ENCODE measurements around the gene KIF13A. TPM values are rescaled to one million over a fixed set of nuclear protein-coding genes. Genes with fewer than 3 reads are reported as not detected.
"Not testable (repeated sequence)": the region's sequence is repeated elsewhere in the genome, so short reads cannot be mapped to it uniquely, and the experiment has no call there.

KIF13A gene
- total RNA-seq, 4 donors from 2014 or later: 39.6 to 51.6 (median 43.2) TPM

DNA sequence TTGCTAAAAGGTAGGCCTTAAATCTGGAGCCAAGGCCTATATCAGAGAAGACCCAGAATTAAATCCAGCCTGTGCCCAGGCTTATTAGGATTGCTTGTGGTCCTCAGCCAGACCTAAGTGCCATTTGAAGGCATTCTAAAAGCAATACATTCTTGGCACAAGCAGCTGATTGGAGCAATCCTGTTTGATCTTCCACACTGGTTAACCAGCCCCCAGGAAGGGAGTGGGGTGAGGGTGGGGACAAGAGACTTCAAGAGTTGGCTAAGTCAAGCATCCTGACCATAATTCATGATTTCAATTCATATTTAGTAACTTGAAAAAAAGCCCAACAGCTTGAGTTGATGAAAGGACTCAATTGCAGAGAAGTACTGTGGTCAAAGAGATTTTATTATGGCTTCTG lies 128.9 kb downstream of the KIF13A start:
- TF ChIP-seq, protein P1, sequence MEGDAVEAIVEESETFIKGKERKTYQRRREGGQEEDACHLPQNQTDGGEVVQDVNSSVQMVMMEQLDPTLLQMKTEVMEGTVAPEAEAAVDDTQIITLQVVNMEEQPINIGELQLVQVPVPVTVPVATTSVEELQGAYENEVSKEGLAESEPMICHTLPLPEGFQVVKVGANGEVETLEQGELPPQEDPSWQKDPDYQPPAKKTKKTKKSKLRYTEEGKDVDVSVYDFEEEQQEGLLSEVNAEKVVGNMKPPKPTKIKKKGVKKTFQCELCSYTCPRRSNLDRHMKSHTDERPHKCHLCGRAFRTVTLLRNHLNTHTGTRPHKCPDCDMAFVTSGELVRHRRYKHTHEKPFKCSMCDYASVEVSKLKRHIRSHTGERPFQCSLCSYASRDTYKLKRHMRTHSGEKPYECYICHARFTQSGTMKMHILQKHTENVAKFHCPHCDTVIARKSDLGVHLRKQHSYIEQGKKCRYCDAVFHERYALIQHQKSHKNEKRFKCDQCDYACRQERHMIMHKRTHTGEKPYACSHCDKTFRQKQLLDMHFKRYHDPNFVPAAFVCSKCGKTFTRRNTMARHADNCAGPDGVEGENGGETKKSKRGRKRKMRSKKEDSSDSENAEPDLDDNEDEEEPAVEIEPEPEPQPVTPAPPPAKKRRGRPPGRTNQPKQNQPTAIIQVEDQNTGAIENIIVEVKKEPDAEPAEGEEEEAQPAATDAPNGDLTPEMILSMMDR (IDR thresholded peaks at IDR 0.05): no peak
- no peak for TF ChIP-seq POLR2A (IDR thresholded peaks at IDR 0.05)
- Histone ChIP-seq H3K27me3 (no peaks in the 10 kb centered on the region), H3K4me1 (no peaks in the 10 kb centered on the region), H3K27ac (no peak overlapping the region), H3K9me3 (no peaks in the 10 kb centered on the region), H3K36me3 (peaks cover 0 to 3% (median 0%) of the 10 kb centered on the region in 3 donors), H3K4me3 (no peak overlapping the region)
- DNase-seq: no peak

DNA sequence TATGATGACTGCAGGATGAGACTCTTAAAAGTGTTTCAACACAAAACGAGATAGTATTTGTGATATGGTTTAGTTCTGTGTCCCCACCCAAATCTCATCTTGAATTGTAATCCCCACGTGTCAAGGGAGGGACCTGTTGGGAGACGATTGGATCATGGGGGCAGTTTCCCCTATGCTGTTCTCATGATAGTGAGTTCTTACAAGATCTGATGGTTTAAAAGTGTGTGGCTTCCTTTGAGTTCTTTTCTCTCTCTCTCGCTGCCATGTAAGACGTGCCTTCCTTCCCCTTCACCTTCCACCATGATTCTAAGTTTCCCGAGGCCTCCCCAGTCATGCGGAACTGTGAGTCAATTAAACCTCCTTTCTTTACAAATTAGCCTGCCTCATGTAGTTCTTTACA lies 130.2 kb downstream of the KIF13A start:
- not testable (repeated sequence) for H3K4me1 ChIP-seq, H3K27ac ChIP-seq, H3K36me3 ChIP-seq, H3K4me3 ChIP-seq, DNase-seq, H3K27me3 ChIP-seq, H3K9me3 ChIP-seq

DNA sequence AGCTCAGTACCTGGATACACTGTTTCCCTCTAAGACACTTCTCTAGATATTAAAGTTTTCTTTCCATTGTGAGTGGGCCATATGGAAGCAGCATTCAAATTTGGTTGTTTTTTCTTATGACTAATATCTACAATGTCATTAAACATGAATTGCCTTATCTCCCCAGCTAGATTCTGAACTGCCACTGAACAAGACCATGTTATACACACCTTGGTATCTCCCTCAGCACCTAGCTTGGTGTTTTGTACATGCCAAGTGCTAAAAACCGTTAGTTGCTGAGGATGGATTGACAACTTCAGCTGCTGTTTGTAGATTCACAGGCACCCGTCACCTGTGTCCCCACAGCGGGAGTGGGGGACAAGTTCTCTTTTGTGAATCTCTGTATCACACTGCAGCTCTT lies 131.1 kb downstream of the KIF13A start:
- no peaks in the 10 kb centered on the region for H3K4me1 ChIP-seq

DNA sequence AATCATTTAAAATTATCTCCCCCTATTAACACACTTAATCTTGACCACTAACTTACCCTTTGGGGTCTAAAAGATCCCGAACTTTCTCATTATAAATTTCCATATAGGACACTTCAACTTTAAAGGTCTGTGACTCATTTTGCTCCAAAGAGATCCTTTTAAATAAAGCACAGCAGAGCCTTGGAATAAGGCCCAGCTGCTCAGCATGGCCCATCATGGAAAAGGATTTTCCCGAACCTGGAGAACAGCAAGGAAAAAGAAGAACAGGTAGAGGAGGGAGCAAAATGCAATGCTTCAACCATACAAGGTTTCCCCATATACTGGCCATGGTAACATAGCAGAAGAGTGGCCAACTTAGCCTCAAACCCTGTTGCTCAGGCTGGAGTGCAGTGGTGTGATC lies 132.1 kb downstream of the KIF13A start:
- H3K27me3 ChIP-seq: no peaks in the 10 kb centered on the region
- DNase-seq: no peak
- H3K36me3 ChIP-seq: peaks cover 0 to 14% (median 0%) of the 10 kb centered on the region in 3 donors
- TF ChIP-seq, protein P1 (IDR thresholded peaks at IDR 0.05): no peak
- TF ChIP-seq POLR2A (IDR thresholded peaks at IDR 0.05): no peak
- H3K4me1 ChIP-seq: no peaks in the 10 kb centered on the region
- no peak overlapping the region for H3K27ac ChIP-seq
- no peak overlapping the region for H3K4me3 ChIP-seq
- H3K9me3 ChIP-seq: no peaks in the 10 kb centered on the region

More for the DNA sequence above, 131.1 kb downstream of the KIF13A start:
- peaks cover 0 to 7% (median 0%) of the 10 kb centered on the region in 3 donors for H3K36me3 ChIP-seq
- H3K4me3 ChIP-seq: no peak overlapping the region
- H3K27me3 ChIP-seq: no peaks in the 10 kb centered on the region
- TF ChIP-seq, protein P1 (IDR thresholded peaks at IDR 0.05): no peak
- no peak for TF ChIP-seq POLR2A (IDR thresholded peaks at IDR 0.05)
- DNase-seq: no peak
- no peak overlapping the region for H3K27ac ChIP-seq
- no peaks in the 10 kb centered on the region for H3K9me3 ChIP-seq

DNA sequence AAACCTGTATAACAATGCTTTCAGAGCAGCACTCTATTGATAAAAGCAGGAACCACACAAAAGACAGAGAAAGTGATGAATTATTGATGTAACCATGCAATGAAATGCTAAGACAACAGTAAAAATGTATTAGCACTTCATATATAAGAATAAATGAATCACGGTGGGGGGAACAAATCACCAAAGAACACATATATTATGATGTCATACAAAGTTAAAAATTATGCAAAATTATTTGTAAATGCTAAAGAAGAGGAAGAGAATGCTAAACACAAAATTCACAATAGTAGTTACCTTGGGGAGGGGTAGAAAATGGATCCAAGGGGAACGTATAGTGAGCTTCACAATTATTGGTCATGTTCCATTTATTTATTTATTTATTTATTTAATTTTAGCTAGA lies 133.9 kb downstream of the KIF13A start:
- peaks cover 0 to 32% (median 0%) of the 10 kb centered on the region in 3 donors for H3K36me3 ChIP-seq
- TF ChIP-seq POLR2A (IDR thresholded peaks at IDR 0.05): no peak
- TF ChIP-seq, protein P1 (IDR thresholded peaks at IDR 0.05): no peak
- no peaks in the 10 kb centered on the region for H3K27me3 ChIP-seq

DNA sequence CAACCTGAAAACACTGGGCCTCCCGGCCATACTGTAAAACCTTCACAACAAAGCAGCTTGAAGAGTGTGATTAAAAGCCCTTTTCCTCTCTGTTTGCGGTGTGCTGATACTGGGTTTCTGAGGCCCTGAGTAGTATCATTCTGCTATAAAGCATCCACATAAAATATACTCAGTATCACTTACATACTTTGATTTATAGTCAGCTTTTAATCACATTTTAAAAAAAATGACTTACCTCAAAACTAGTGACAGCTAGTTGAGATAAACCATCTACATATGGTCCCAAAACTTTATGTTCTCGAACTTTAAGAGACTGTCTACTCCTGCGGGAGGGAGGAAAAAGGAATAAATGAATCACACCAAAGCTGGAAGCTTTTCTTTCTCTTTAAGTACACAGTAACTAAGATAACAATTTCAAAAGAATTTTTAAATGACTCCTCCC lies 135.7 kb downstream of the KIF13A start:
- DNase-seq: no peak
- Histone ChIP-seq H3K27ac (peak overlapping the region in 1 of 4 donors; percentile 0), H3K9me3 (no peaks in the 10 kb centered on the region), H3K36me3 (peaks cover 0 to 40% (median 0%) of the 10 kb centered on the region in 3 donors), H3K4me1 (no peaks in the 10 kb centered on the region), H3K27me3 (no peaks in the 10 kb centered on the region), H3K4me3 (no peak overlapping the region)
- TF ChIP-seq POLR2A (IDR thresholded peaks at IDR 0.05): no peak
- TF ChIP-seq, protein P1 (IDR thresholded peaks at IDR 0.05): no peak

More for the DNA sequence above, 133.9 kb downstream of the KIF13A start:
- H3K4me3 ChIP-seq: no peak overlapping the region
- DNase-seq: no peak
- no peaks in the 10 kb centered on the region for H3K4me1 ChIP-seq
- H3K9me3 ChIP-seq: no peaks in the 10 kb centered on the region
- no peak overlapping the region for H3K27ac ChIP-seq

Measured in Peyer's patch (tissue), 4 donors.